NB4 (cell line): Measurements from ENCODE around the gene ACTG1.

ENCODE experiments used
- CTCF ChIP-seq: IDR thresholded peaks from one replicate; pipeline ENCODE4 v1.5.1; 2012; ENCODE audit warnings: low read depth, low read length
- POLR2A ChIP-seq: IDR thresholded peaks from 2 replicates; pipeline ENCODE4 v1.6.1; 2011; ENCODE audit warnings: mild to moderate bottlenecking; ENCODE audit not compliant: insufficient read length; ENCODE audit errors: extremely low read depth

DNA sequence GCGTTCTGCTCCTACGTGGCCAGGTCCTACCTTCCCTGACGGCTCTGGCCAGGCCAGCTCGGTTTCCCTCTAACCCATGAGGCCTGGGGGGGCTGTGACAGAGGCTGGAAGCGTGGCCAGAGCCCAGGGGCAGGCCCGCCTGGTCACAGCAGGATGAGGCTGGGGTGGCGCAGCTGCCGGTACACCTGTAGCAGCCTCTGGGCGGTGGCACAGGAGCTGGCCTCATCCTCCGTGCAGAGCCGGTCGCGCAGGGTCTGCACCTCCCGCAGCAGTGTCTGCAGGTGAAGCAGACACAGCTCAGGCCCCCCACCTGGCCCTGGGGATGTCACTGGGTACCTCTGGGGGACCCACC is 28.1 kb upstream of the ACTG1 start:
- TF ChIP-seq CTCF, result no peak
- TF ChIP-seq POLR2A, result no peak
